ENCODE data around the gene ALDOA.
A peak's percentile ranks its signal among the peaks of the same experiment; 100 is the strongest.

The ALDOA gene

GRCh38 chr16:30070490-30070889, 4.9 kb downstream of the ALDOA start:
- DNase-seq: no peak

- DNase-seq: peak; percentile 80
Measured at GRCh38 chr16:30075503-30076275, 10.1 kb downstream of the ALDOA start, which contains the start of gene PPP4C. Gene PPP4C (plus strand): TSS chr16:30075994. CDS start chr16:30076378, 384 bp downstream.

GRCh38 chr16:30076276-30076791, 10.8 kb downstream of the ALDOA start:
- no peak for DNase-seq

- no peak for DNase-seq
Measured at GRCh38 chr16:30077656-30078055, 12.1 kb downstream of the ALDOA start.

GRCh38 chr16:30078744-30079143, 13.2 kb downstream of the ALDOA start:
- DNase-seq: no peak

- no peak for DNase-seq
Measured at GRCh38 chr16:30079480-30079879, 13.9 kb downstream of the ALDOA start.

- DNase-seq: no peak
Measured at GRCh38 chr16:30082545-30083090, 17.1 kb downstream of the ALDOA start.

GRCh38 chr16:30083216-30084055, 17.9 kb downstream of the ALDOA start:
- DNase-seq: no peak

- DNase-seq: no peak
Measured at GRCh38 chr16:30084096-30084815, 18.7 kb downstream of the ALDOA start.

- DNase-seq: no peak
Measured at GRCh38 chr16:30084816-30085159, 19.2 kb downstream of the ALDOA start.

GRCh38 chr16:30085247-30085646, 19.7 kb downstream of the ALDOA start:
- DNase-seq: no peak

GRCh38 chr16:30085820-30086219, 20.3 kb downstream of the ALDOA start:
- no peak for DNase-seq

- DNase-seq: no peak
Measured at GRCh38 chr16:30086291-30087140, 21.0 kb downstream of the ALDOA start.

GRCh38 chr16:30087181-30087898, 21.8 kb downstream of the ALDOA start:
- no peak for DNase-seq

GRCh38 chr16:30088237-30088831, 22.8 kb downstream of the ALDOA start:
- DNase-seq: no peak

- DNase-seq: no peak
Measured at GRCh38 chr16:30088832-30089624, 23.5 kb downstream of the ALDOA start.

- DNase-seq: no peak
Measured at GRCh38 chr16:30090610-30091331, 25.2 kb downstream of the ALDOA start.

- peak; percentile 89 for DNase-seq
Measured at GRCh38 chr16:30091474-30092372, 26.2 kb downstream of the ALDOA start, which contains the start of gene TBX6. Gene TBX6 (minus strand): TSS chr16:30091924. CDS start chr16:30091193, 731 bp downstream.
